Stimulated activated CD4-positive, alpha-beta T cell treated with anti-CD3 and anti-CD28 coated beads, TNF-alpha, amount 100 ng/mL, for 48 hours (primary cell): ENCODE results near the gene FLNC.

ENCODE experiments used
- DNase-seq, 3 donors: peaks; one replicate each; pipeline ENCODE4 v3.0.0-alpha.2; 2020; ENCODE audit warnings: low read depth in 3 of 3

Gene FLNC

GRCh38 chr7:128801003-128801402 is 29.2 kb upstream of the FLNC start:
- no peak for DNase-seq

- no peak for DNase-seq
These were observed 28.4 kb upstream of the FLNC start for GRCh38 chr7:128801667-128802418.

GRCh38 chr7:128804484-128804883 is 25.7 kb upstream of the FLNC start:
- no peak for DNase-seq

GRCh38 chr7:128805225-128805624 is 25.0 kb upstream of the FLNC start:
- DNase-seq: no peak

GRCh38 chr7:128807191-128807590 is 23.0 kb upstream of the FLNC start:
- DNase-seq: no peak

GRCh38 chr7:128809363-128809762 is 20.8 kb upstream of the FLNC start:
- DNase-seq: no peak

- DNase-seq: no peak
These were observed 19.7 kb upstream of the FLNC start for GRCh38 chr7:128810473-128810872.

GRCh38 chr7:128810997-128811396 is 19.2 kb upstream of the FLNC start:
- no peak for DNase-seq

GRCh38 chr7:128811631-128812430 is 18.4 kb upstream of the FLNC start:
- no peak for DNase-seq

- no peak for DNase-seq
These were observed 17.6 kb upstream of the FLNC start for GRCh38 chr7:128812514-128813168.

- DNase-seq: no peak
These were observed 15.7 kb upstream of the FLNC start for GRCh38 chr7:128814499-128814898.

- DNase-seq: no peak
These were observed 14.8 kb upstream of the FLNC start for GRCh38 chr7:128815289-128815942.

GRCh38 chr7:128818694-128819093 is 11.5 kb upstream of the FLNC start:
- no peak for DNase-seq

- DNase-seq: no peak
These were observed 8.5 kb upstream of the FLNC start for GRCh38 chr7:128821724-128822123.

- DNase-seq: no peak
These were observed 3.7 kb upstream of the FLNC start for GRCh38 chr7:128826512-128826911.

GRCh38 chr7:128826916-128827247 is 3.3 kb upstream of the FLNC start:
- DNase-seq: no peak

GRCh38 chr7:128827248-128827958 is 2.8 kb upstream of the FLNC start:
- no peak for DNase-seq

- DNase-seq: no peak
These were observed 2.1 kb upstream of the FLNC start for GRCh38 chr7:128827971-128828711.

- no peak for DNase-seq
These were observed 627 bp upstream of the FLNC start for GRCh38 chr7:128829391-128830166.
